Uterus (tissue), 4 donors: ENCODE data around the gene DENND6A. TPM values are rescaled to one million over a fixed set of nuclear protein-coding genes. Genes with fewer than 3 reads are reported as not detected.
"Not testable (repeated sequence)": the region's sequence is repeated elsewhere in the genome, so short reads cannot be mapped to it uniquely, and the experiment has no call there.

ENCODE experiments used
- DNase-seq, 2 donors: peaks; one replicate each; pipeline ENCODE4 v3.0.0-alpha.2; 2019 to 2020
- H3K27ac ChIP-seq, 2 donors: fragments of 200-600 bp; sonication (generic); 1 replicate in 1 of 2; 2 replicates in 1 of 2; pipeline ENCODE4 v1.5.1; 2016 to 2018
- H3K27me3 ChIP-seq, 2 donors: fragments of 200-600 bp; sonication (generic); one replicate each; pipeline ENCODE4 v1.5.1; 2018 to 2019; ENCODE audit warnings: control low read depth in 1 of 2
- H3K36me3 ChIP-seq, 2 donors: fragments of 200-600 bp; sonication (generic); one replicate each; pipeline ENCODE4 v1.5.1; 2019; ENCODE audit warnings: control low read depth in 1 of 2
- H3K4me1 ChIP-seq, 2 donors: fragments of 200-600 bp; sonication (generic); one replicate each; pipeline ENCODE4 v1.5.1; 2018 to 2019; ENCODE audit warnings: control low read depth in 1 of 2
- H3K4me3 ChIP-seq, 2 donors: fragments of 200-600 bp; sonication (generic); 1 replicate in 1 of 2; 2 replicates in 1 of 2; pipeline ENCODE4 v1.5.1; 2018 to 2019; ENCODE audit warnings: mild to moderate bottlenecking in 1 of 2
- H3K9me3 ChIP-seq, 2 donors: fragments of 200-600 bp; sonication (generic); one replicate each; pipeline ENCODE4 v1.5.1; 2019; ENCODE audit warnings: control low read depth in 1 of 2
- CTCF ChIP-seq, 4 experiments: fragments of 200-600 bp in 2 of 4; fragments of 450-650 bp in 2 of 4; sonication (generic) in 2 of 4; IDR thresholded peaks; one replicate each; pipeline ENCODE4 v1.5.1; 2016 to 2019; ENCODE audit warnings: antibody characterized with exemption in 4 of 4, mild to moderate bottlenecking in 2 of 4, moderate library complexity in 1 of 4
- POLR2A ChIP-seq, 2 donors: fragments of 450-650 bp; IDR thresholded peaks; one replicate each; pipeline ENCODE4 v1.6.1; 2016; ENCODE audit warnings: antibody characterized with exemption in 2 of 2, mild to moderate bottlenecking in 1 of 2, moderate library complexity in 1 of 2
- intact Hi-C: fragments of 100-400 bp; cut with DNase I; formaldehyde crosslinking; loops from one replicate; pipeline ENCODE4 v1.15.1; 2023; ENCODE audit warnings: low total_unique reads
- total RNA-seq, 4 donors: library from RNA; depleted of rRNA in 3 of 4; stranded (reverse); fragments of >200 nt in 3 of 4; gene quantifications; one replicate each; pipeline versions ENCODE4 v1.1.0 to v1.2.4, GENCODE V29; 2014 to 2023
- donor health status: DM: yes; HTN: yes; CAD: no.

Gene DENND6A
- total RNA-seq, 4 donors from 2014 or later = 11.5 to 65.8 (median 40.4) TPM

- no peak for DNase-seq
- Histone ChIP-seq H3K27me3 (no peaks in the 10 kb centered on the region), H3K4me3 (no peak overlapping the region), H3K36me3 (no peaks in the 10 kb centered on the region), H3K27ac (no peak overlapping the region), H3K9me3 (no peaks in the 10 kb centered on the region), H3K4me1 (no peaks in the 10 kb centered on the region)
- TF ChIP-seq POLR2A (IDR thresholded peaks at IDR 0.05) = no peak
- no peak for TF ChIP-seq CTCF (IDR thresholded peaks at IDR 0.05)
- intact Hi-C loops = no loop called here
Measured at GRCh38 chr3:57699591-57699990, 6.7 kb upstream of the DENND6A start.

DNA sequence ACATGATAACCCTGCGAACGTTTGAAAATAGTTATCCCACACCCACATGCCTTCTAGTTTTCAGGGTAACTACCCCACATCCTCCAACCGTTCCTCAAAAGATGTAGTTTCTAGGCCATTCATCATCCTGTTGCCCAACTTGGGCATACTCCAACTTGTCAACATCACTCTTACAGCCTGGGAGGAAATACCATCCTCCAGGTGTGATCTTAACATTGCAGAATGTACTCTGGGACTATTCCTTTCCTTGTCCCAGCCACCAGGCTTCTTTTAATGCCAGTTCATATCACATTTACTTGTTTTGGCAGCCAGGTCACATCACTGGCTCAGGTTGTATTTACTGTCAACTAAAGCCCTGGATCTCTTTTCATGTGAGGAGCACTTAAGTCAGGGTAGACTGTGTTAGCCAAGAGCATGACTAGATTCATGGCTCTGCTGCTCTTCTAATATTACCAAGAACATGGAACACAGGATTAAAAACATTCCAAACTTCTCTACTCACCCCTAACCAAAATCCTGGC, 4.0 kb upstream of the DENND6A start:
- H3K27ac ChIP-seq = peak overlapping the region in 1 of 2 donors; percentile 60
- intact Hi-C loops = no loop called here

DNA sequence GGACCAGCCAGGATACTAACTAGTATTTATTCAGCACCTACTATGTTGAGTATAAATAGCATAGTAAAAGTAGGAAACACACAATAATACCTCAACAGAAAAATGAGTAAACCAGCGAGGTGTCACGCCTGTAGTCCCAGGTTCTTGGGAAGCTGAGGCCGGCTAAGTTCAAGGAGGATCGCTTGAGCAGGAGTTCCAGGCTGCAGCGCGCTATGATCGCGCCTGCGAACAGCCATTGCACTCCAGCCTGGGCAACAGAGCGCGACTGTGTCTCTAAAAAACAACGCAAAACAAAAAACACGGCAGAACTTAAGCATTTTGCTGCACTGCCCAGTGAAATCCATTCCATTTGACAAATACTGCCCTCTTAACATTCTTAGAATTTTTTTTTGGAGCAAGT, 1.3 kb upstream of the DENND6A start:
- no peak for TF ChIP-seq POLR2A (IDR thresholded peaks at IDR 0.05)
- TF ChIP-seq CTCF (IDR thresholded peaks at IDR 0.05) = no peak
- Histone ChIP-seq H3K4me1 (no peaks in the 10 kb centered on the region), H3K36me3 (no peaks in the 10 kb centered on the region), H3K27me3 (no peaks in the 10 kb centered on the region), H3K27ac (no peak overlapping the region), H3K9me3 (no peaks in the 10 kb centered on the region), H3K4me3 (no peak overlapping the region)
- no peak for DNase-seq
- intact Hi-C loops = no loop called here

More for the DNA sequence above, 4.0 kb upstream of the DENND6A start:
- Histone ChIP-seq H3K4me1 (no peaks in the 10 kb centered on the region), H3K9me3 (no peaks in the 10 kb centered on the region), H3K4me3 (no peak overlapping the region), H3K27me3 (no peaks in the 10 kb centered on the region), H3K36me3 (no peaks in the 10 kb centered on the region)
- TF ChIP-seq CTCF (IDR thresholded peaks at IDR 0.05) (no peak), POLR2A (IDR thresholded peaks at IDR 0.05) (no peak)
- peak in 1 of 2 donors; percentile 25 for DNase-seq

DNA sequence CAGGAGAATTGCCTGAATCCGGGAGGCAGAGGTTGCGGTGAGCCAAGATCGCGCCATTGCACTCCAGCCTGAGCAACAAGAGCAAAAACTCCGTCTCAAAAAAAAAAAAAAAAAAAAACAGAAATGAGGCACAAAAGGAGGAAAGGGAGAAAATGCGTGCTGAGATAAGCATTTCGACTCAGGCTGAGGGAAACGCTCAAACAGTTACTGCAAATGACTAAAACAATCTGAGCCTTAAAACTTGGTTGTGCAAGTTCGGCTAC, 813 bp downstream of the DENND6A start:
- H3K4me3 ChIP-seq = peak overlapping the region; percentile 75 to 99
- H3K27me3 ChIP-seq, DNase-seq, H3K36me3 ChIP-seq, H3K9me3 ChIP-seq, H3K4me1 ChIP-seq, intact Hi-C loops: not testable (repeated sequence)
- peak overlapping the region; percentile 98 to 100 for H3K27ac ChIP-seq

DNA sequence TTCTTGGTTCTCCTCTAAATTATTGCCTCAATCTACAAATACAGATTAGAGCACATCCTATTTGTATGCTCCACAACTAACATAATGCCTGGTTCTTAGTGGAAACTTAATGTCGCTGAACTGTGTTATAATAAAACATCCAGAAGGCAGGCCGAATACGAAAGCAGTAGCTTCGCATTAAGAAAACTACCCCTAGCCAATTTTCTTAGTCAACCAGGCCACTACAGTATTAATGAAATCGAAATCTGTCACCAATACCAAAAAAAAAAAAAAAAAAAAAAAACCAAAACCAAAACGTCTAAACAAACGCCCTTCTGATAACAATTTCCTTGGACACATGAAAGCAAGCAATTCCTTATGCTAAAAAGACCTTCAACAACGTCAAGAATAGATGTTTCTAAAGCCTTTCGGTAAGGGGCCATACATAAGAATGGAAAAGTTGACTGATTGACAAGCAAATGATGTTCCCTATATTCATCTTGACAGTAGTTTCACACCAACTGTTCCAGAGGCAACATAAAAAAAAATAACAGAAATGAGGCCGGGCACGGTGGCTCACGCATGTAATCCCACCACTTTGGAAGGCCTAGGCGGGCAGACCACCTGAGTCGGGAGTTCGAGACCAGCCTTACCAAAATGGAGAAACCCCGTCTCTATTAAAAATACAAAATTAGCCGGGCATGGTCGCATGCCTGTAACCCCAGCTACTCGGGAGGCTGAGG, 1.3 kb downstream of the DENND6A start:
- no peaks in the 10 kb centered on the region for H3K27me3 ChIP-seq
- no peaks in the 10 kb centered on the region for H3K36me3 ChIP-seq
- H3K27ac ChIP-seq = peak overlapping the region; percentile 98 to 100
- TF ChIP-seq CTCF (IDR thresholded peaks at IDR 0.05) (no peak), POLR2A (IDR thresholded peaks at IDR 0.05) (no peak)
- H3K9me3 ChIP-seq = no peaks in the 10 kb centered on the region
- H3K4me3 ChIP-seq = peak overlapping the region; percentile 75 to 99
- intact Hi-C loops = no loop called here
- H3K4me1 ChIP-seq = peaks cover 0 to 6% of the 10 kb centered on the region in 2 donors
- DNase-seq = peak in 1 of 2 donors; percentile 18
